H9 (cell line): Measurements from ENCODE around the gene OAS3. TPM values are rescaled to one million over a fixed set of nuclear protein-coding genes. Genes with fewer than 3 reads are reported as not detected.

Experiments
- DNase-seq: peaks from one replicate; pipeline ENCODE4 v3.0.0-alpha.2; 2017
- H2AFZ ChIP-seq: one replicate; pipeline ENCODE4 v1.6.1; 2013; ENCODE audit warnings: mild to moderate bottlenecking, low read length, control low read depth, moderate library complexity
- H2AK5ac ChIP-seq: 2 replicates; pipeline ENCODE4 v1.6.1; 2013; ENCODE audit warnings: low read length, control low read depth, mixed read lengths; ENCODE audit not compliant: insufficient read length
- H2BK120ac ChIP-seq: one replicate; pipeline ENCODE4 v1.6.1; 2013; ENCODE audit warnings: low read depth, mild to moderate bottlenecking, low read length, control low read depth, inconsistent platforms; ENCODE audit not compliant: poor library complexity, severe bottlenecking
- H2BK12ac ChIP-seq: 2 replicates; pipeline ENCODE4 v1.6.1; 2013; ENCODE audit warnings: low read length, control low read depth, mixed read lengths, low read depth; ENCODE audit not compliant: insufficient read length
- H2BK15ac ChIP-seq: 2 replicates; pipeline ENCODE4 v1.6.1; 2013; ENCODE audit warnings: low read depth, low read length, control low read depth
- H2BK20ac ChIP-seq: one replicate; pipeline ENCODE4 v1.6.1; 2013; ENCODE audit warnings: low read depth, mild to moderate bottlenecking, low read length, control low read depth, inconsistent platforms; ENCODE audit not compliant: poor library complexity, severe bottlenecking
- H2BK5ac ChIP-seq: 2 replicates; pipeline ENCODE4 v1.6.1; 2013; ENCODE audit warnings: low read length, control low read depth, mixed read lengths; ENCODE audit not compliant: insufficient read length
- H3K14ac ChIP-seq: 2 replicates; pipeline ENCODE4 v1.6.1; 2013; ENCODE audit warnings: low read length, control low read depth; ENCODE audit not compliant: insufficient read depth
- H3K18ac ChIP-seq: 2 replicates; pipeline ENCODE4 v1.6.1; 2013; ENCODE audit warnings: low read depth, mild to moderate bottlenecking, mixed read lengths, low read length, control low read depth; ENCODE audit not compliant: insufficient read length
- H3K23ac ChIP-seq: 2 replicates; pipeline ENCODE4 v1.6.1; 2013; ENCODE audit warnings: low read length, control low read depth, mixed read lengths, low read depth; ENCODE audit not compliant: insufficient read length
- H3K23me2 ChIP-seq: 2 replicates; pipeline ENCODE4 v1.6.1; 2013; ENCODE audit warnings: low read depth, mild to moderate bottlenecking, mixed read lengths, low read length, control low read depth; ENCODE audit not compliant: insufficient read length, poor library complexity, severe bottlenecking
- H3K27ac ChIP-seq: 2 replicates; pipeline ENCODE4 v1.5.1; 2013; ENCODE audit warnings: low read length, control low read depth, mixed read lengths, low read depth; ENCODE audit not compliant: insufficient read length
- H3K27me3 ChIP-seq: 2 replicates; pipeline ENCODE4 v1.6.1; 2013; ENCODE audit warnings: low read length, control low read depth, inconsistent platforms; ENCODE audit not compliant: insufficient read depth
- H3K4ac ChIP-seq: 2 replicates; pipeline ENCODE4 v1.6.1; 2013; ENCODE audit warnings: low read depth, mild to moderate bottlenecking, control low read depth, inconsistent platforms, low read length, moderate library complexity
- H3K4me1 ChIP-seq: 2 replicates; pipeline ENCODE4 v1.6.1; 2013; ENCODE audit warnings: low read length, control low read depth, inconsistent platforms; ENCODE audit not compliant: insufficient read depth
- H3K4me2 ChIP-seq: 2 replicates; pipeline ENCODE4 v1.6.1; 2013; ENCODE audit warnings: low read length, control low read depth, mixed read lengths; ENCODE audit not compliant: insufficient read length, insufficient read depth
- H3K56ac ChIP-seq: 2 replicates; pipeline ENCODE4 v1.6.1; 2013; ENCODE audit warnings: low read depth, mild to moderate bottlenecking, mixed read lengths, low read length, control low read depth; ENCODE audit not compliant: insufficient read length
- H3K79me1 ChIP-seq: 2 replicates; pipeline ENCODE4 v1.6.1; 2013; ENCODE audit warnings: low read depth, mild to moderate bottlenecking, moderate library complexity, low read length, control low read depth, inconsistent platforms; ENCODE audit not compliant: insufficient read depth, poor library complexity, severe bottlenecking
- H3K79me2 ChIP-seq: 2 replicates; pipeline ENCODE4 v1.6.1; 2013; ENCODE audit warnings: low read length, control low read depth, inconsistent platforms; ENCODE audit not compliant: insufficient read depth
- H3K9ac ChIP-seq: 2 replicates; pipeline ENCODE4 v1.6.1; 2013; ENCODE audit warnings: low read length, control low read depth, mixed read lengths; ENCODE audit not compliant: insufficient read length; ENCODE audit errors: extremely low read depth
- H3K9me3 ChIP-seq: one replicate; pipeline ENCODE4 v1.6.1; 2013; ENCODE audit warnings: low read depth, low read length, inconsistent platforms; ENCODE audit not compliant: control insufficient read depth
- H3T11ph ChIP-seq: one replicate; pipeline ENCODE4 v1.6.1; 2013; ENCODE audit warnings: mild to moderate bottlenecking, low read length, control low read depth, inconsistent platforms
- H4K20me1 ChIP-seq: one replicate; pipeline ENCODE4 v1.6.1; 2013; ENCODE audit not compliant: control insufficient read depth, insufficient read length, insufficient read depth
- H4K5ac ChIP-seq: 2 replicates; pipeline ENCODE4 v1.6.1; 2013; ENCODE audit warnings: low read depth, mild to moderate bottlenecking, mixed read lengths, low read length, control low read depth; ENCODE audit not compliant: insufficient read length
- H4K8ac ChIP-seq: replicated peaks from 2 replicates; pipeline ENCODE4 v1.6.1; 2013; ENCODE audit warnings: low read length, control low read depth, mixed read lengths, low read depth; ENCODE audit not compliant: insufficient read length
- H4K91ac ChIP-seq: 2 replicates; pipeline ENCODE4 v1.6.1; 2013; ENCODE audit warnings: low read depth, mild to moderate bottlenecking, moderate library complexity, mixed read lengths, low read length, control low read depth; ENCODE audit not compliant: insufficient read length
- H3K27ac Mint-ChIP-seq, 3 experiments: 2 replicates in 2 of 3; 3 replicates in 1 of 3; pipeline ENCODE4 v1.8.0; 2020 to 2021; ENCODE audit warnings: mixed read lengths in 3 of 3, mild to moderate bottlenecking in 1 of 3, moderate library complexity in 1 of 3
- H3K27me3 Mint-ChIP-seq: 2 replicates; pipeline ENCODE4 v1.8.0; 2021; ENCODE audit warnings: low read depth, mild to moderate bottlenecking, moderate library complexity, mixed read lengths
- H3K36me3 Mint-ChIP-seq, 3 experiments: 2 replicates in 2 of 3; 3 replicates in 1 of 3; pipeline ENCODE4 v1.8.0; 2020 to 2021; ENCODE audit warnings: low read depth in 3 of 3, mixed read lengths in 3 of 3; ENCODE audit not compliant: insufficient read depth in 1 of 3
- H3K4me1 Mint-ChIP-seq, 2 experiments: 2 replicates each; pipeline ENCODE4 v1.8.0; 2020; ENCODE audit warnings: mixed read lengths in 2 of 2
- H3K4me3 Mint-ChIP-seq, 2 experiments: 2 replicates in 1 of 2; 3 replicates in 1 of 2; pipeline ENCODE4 v1.8.0; 2020 to 2021; ENCODE audit warnings: mild to moderate bottlenecking in 2 of 2, mixed read lengths in 2 of 2, moderate library complexity in 1 of 2
- H3K9me3 Mint-ChIP-seq, 2 experiments: 2 replicates in 1 of 2; 3 replicates in 1 of 2; pipeline ENCODE4 v1.8.0; 2020; ENCODE audit warnings: mild to moderate bottlenecking in 2 of 2, mixed read lengths in 2 of 2, moderate library complexity in 1 of 2
- CTCF ChIP-seq: fragments of 200-600 bp; sonication (generic); conservative IDR thresholded peaks from 3 replicates; pipeline ENCODE4 v1.8.0; 2021; ENCODE audit warnings: antibody characterized with exemption, mild to moderate bottlenecking
- WGBS: extraction: QIAGEN DNeasy Blood & Tissue Kit; methylation state at CpG from one replicate; pipeline ENCODE4 v1.1.7; 2013; ENCODE audit warnings: missing lambda C conversion rate, low lambda C conversion rate, mixed read lengths; ENCODE audit not compliant: insufficient read length; ENCODE audit errors: extremely low coverage; 5-methylcytosine and 5-hydroxymethylcytosine counted together
- total RNA-seq: library from RNA; stranded (reverse); gene quantifications from 2 replicates; pipeline ENCODE4 v1.2.1, GENCODE V29; 2021

Gene OAS3
- total RNA-seq, 1 experiment from 2014 or later = 0.81 TPM

- Mint-ChIP-seq H3K27ac (no peak overlapping the region; a peak in 1 of 7 replicates), H3K36me3 (no peaks in the 10 kb centered on the region), H3K4me3 (no peak overlapping the region), H3K9me3 (no peaks in the 10 kb centered on the region), H3K27me3 (peaks cover under 1% of the 10 kb centered on the region), H3K4me1 (peaks cover 4% of the 10 kb centered on the region in 2 experiments; a peak in 2 of 4 replicates)
- H2BK15ac ChIP-seq = no peak overlapping the region
- no peak overlapping the region for H4K5ac ChIP-seq
- H4K20me1 ChIP-seq = no peaks in the 10 kb centered on the region
- no peak overlapping the region for H3K18ac ChIP-seq
- H3K4me2 ChIP-seq = no peak overlapping the region
- no peak overlapping the region for H3K9ac ChIP-seq
- peak; percentile 4 for DNase-seq
- WGBS = no CpG with 5 or more reads among the region's 4 CpGs
- no peaks in the 10 kb centered on the region for H3K9me3 ChIP-seq
- no peaks in the 10 kb centered on the region for H3K79me1 ChIP-seq
- H4K8ac ChIP-seq = no peak overlapping the region
- H2BK5ac ChIP-seq = no peak overlapping the region
- no peaks in the 10 kb centered on the region for H3K27me3 ChIP-seq
- H3K23ac ChIP-seq = no peak overlapping the region
- H2BK20ac ChIP-seq = no peak overlapping the region
- no peak overlapping the region for H3T11ph ChIP-seq
- TF ChIP-seq CTCF = no peak
- no peak overlapping the region for H3K14ac ChIP-seq
- H3K79me2 ChIP-seq = no peaks in the 10 kb centered on the region
- no peaks in the 10 kb centered on the region for H3K23me2 ChIP-seq
- H2BK12ac ChIP-seq = no peak overlapping the region
- H3K4ac ChIP-seq = no peak overlapping the region
- H2BK120ac ChIP-seq = no peak overlapping the region
- H3K56ac ChIP-seq = no peak overlapping the region
- no peak overlapping the region for H2AFZ ChIP-seq
- H4K91ac ChIP-seq = no peak overlapping the region
- no peaks in the 10 kb centered on the region for H3K4me1 ChIP-seq
- no peak overlapping the region for H2AK5ac ChIP-seq
- no peak overlapping the region for H3K27ac ChIP-seq
Observed at GRCh38 chr12:112945515-112945914, 7.2 kb downstream of the OAS3 start.
